Mammary epithelial cell (primary cell): Measurements from ENCODE around the gene PDHX.

Experiments
- CTCF ChIP-seq, 2 donors: IDR thresholded peaks in 1 of 2; conservative IDR thresholded peaks in 1 of 2; 2 replicates each; pipeline ENCODE4 v1.5.1; 2011 to 2012; ENCODE audit warnings: inconsistent platforms in 2 of 2, low read length in 2 of 2, mild to moderate bottlenecking in 2 of 2, control low read depth in 1 of 2, low read depth in 1 of 2; ENCODE audit not compliant: insufficient read depth in 1 of 2; ENCODE audit errors: extremely low read depth in 1 of 2
- EZH2 ChIP-seq: IDR thresholded peaks from 2 replicates; pipeline ENCODE4 v1.6.1; 2012; ENCODE audit warnings: low read length, inconsistent platforms, borderline replicate concordance

GRCh38 chr11:35030716-35031213 is 114.3 kb downstream of the PDHX start:
- TF ChIP-seq CTCF (conservative IDR thresholded peaks at IDR 0.05 in 1 of 2, IDR thresholded peaks at IDR 0.05 in 1 of 2; ENCODE audit: extremely low read depth in 1 of 2, insufficient read depth in 1 of 2, low read depth in 1 of 2, low read length in 2 of 2) (no peak), EZH2 (no peak)
